Neuronal stem cell (in vitro differentiated cells): ENCODE results near the gene IFITM1.
"Not testable (repeated sequence)": the region's sequence is repeated elsewhere in the genome, so short reads cannot be mapped to it uniquely, and the experiment has no call there.

Experiments used
- DNase-seq: peaks from one replicate; pipeline ENCODE4 v3.0.0-alpha.2; 2013; ENCODE audit warnings: low spot score
- H2AFZ ChIP-seq: one replicate; pipeline ENCODE4 v1.6.1; 2013; ENCODE audit warnings: mild to moderate bottlenecking, low read length, inconsistent platforms
- H2AK5ac ChIP-seq: 2 replicates; pipeline ENCODE4 v1.6.1; 2013; ENCODE audit warnings: low read depth, mild to moderate bottlenecking, inconsistent platforms, low read length, moderate library complexity, mixed read lengths
- H2BK120ac ChIP-seq: 2 replicates; pipeline ENCODE4 v1.6.1; 2013; ENCODE audit warnings: low read depth, mild to moderate bottlenecking, inconsistent platforms, low read length, moderate library complexity, mixed read lengths
- H2BK12ac ChIP-seq: one replicate; pipeline ENCODE4 v1.6.1; 2013; ENCODE audit warnings: low read length, inconsistent platforms
- H2BK15ac ChIP-seq: 2 replicates; pipeline ENCODE4 v1.6.1; 2013; ENCODE audit warnings: mild to moderate bottlenecking, low read length, inconsistent platforms, mixed read lengths
- H2BK5ac ChIP-seq: one replicate; pipeline ENCODE4 v1.6.1; 2013; ENCODE audit warnings: inconsistent platforms, mild to moderate bottlenecking, low read length, moderate library complexity
- H3K14ac ChIP-seq: one replicate; pipeline ENCODE4 v1.6.1; 2013; ENCODE audit warnings: low read length, inconsistent platforms
- H3K18ac ChIP-seq: 2 replicates; pipeline ENCODE4 v1.6.1; 2013; ENCODE audit warnings: low read length, inconsistent platforms
- H3K23ac ChIP-seq: 2 replicates; pipeline ENCODE4 v1.6.1; 2013; ENCODE audit warnings: low read depth, mild to moderate bottlenecking, mixed read lengths, low read length, inconsistent platforms; ENCODE audit not compliant: poor library complexity
- H3K27ac ChIP-seq: replicated peaks from 3 replicates; pipeline ENCODE4 v1.5.1; 2013; ENCODE audit warnings: low read length, inconsistent platforms
- H3K27me3 ChIP-seq, 3 experiments: 2 replicates each; pipeline ENCODE4 v1.6.1; 2013; ENCODE audit warnings: low read length in 3 of 3, mild to moderate bottlenecking in 2 of 3, inconsistent platforms in 1 of 3, low read depth in 1 of 3, mixed read lengths in 1 of 3, moderate library complexity in 1 of 3; ENCODE audit not compliant: control insufficient read depth in 3 of 3, insufficient read depth in 3 of 3
- H3K36me3 ChIP-seq, 2 donors: replicated peaks in 1 of 2; 2 replicates each; pipeline ENCODE4 v1.6.1; 2013; ENCODE audit warnings: low read length in 2 of 2; ENCODE audit not compliant: control insufficient read depth in 2 of 2, insufficient read depth in 2 of 2
- H3K4ac ChIP-seq: 2 replicates; pipeline ENCODE4 v1.6.1; 2013; ENCODE audit warnings: inconsistent platforms, mild to moderate bottlenecking, low read length, moderate library complexity
- H3K4me1 ChIP-seq, 2 donors: 1 replicate in 1 of 2; 2 replicates in 1 of 2; pipeline ENCODE4 v1.6.1; 2013; ENCODE audit warnings: low read length in 2 of 2, low read depth in 1 of 2; ENCODE audit not compliant: control insufficient read depth in 2 of 2, insufficient read depth in 1 of 2
- H3K4me2 ChIP-seq: one replicate; pipeline ENCODE4 v1.6.1; 2013; ENCODE audit warnings: mild to moderate bottlenecking, low read length, inconsistent platforms; ENCODE audit not compliant: insufficient read depth, poor library complexity, severe bottlenecking
- H3K4me3 ChIP-seq, 2 donors: 2 replicates each; pipeline ENCODE4 v1.5.1; 2013; ENCODE audit warnings: low read length in 2 of 2, mild to moderate bottlenecking in 2 of 2, inconsistent platforms in 1 of 2, moderate library complexity in 1 of 2
- H3K79me1 ChIP-seq: one replicate; pipeline ENCODE4 v1.6.1; 2013; ENCODE audit warnings: low read depth, mild to moderate bottlenecking, inconsistent platforms, low read length, moderate library complexity
- H3K9ac ChIP-seq: one replicate; pipeline ENCODE4 v1.6.1; 2013; ENCODE audit warnings: mild to moderate bottlenecking, low read depth, low read length, inconsistent platforms; ENCODE audit not compliant: poor library complexity
- H3K9me3 ChIP-seq, 2 donors: replicated peaks in 1 of 2; 2 replicates each; pipeline versions ENCODE3 to v1.6.1; 2013; ENCODE audit warnings: low read length in 2 of 2, mild to moderate bottlenecking in 2 of 2, inconsistent platforms in 1 of 2, low read depth in 1 of 2, mixed read lengths in 1 of 2, moderate library complexity in 1 of 2; ENCODE audit not compliant: control insufficient read depth in 2 of 2, insufficient read depth in 1 of 2
- H4K8ac ChIP-seq: one replicate; pipeline ENCODE4 v1.6.1; 2013; ENCODE audit warnings: low read depth, mild to moderate bottlenecking, inconsistent platforms, low read length, moderate library complexity
- H4K91ac ChIP-seq: one replicate; pipeline ENCODE4 v1.6.1; 2013; ENCODE audit warnings: low read length, low read depth, mild to moderate bottlenecking, inconsistent platforms; ENCODE audit not compliant: poor library complexity
- WGBS, 2 donors: extraction: QIAGEN DNeasy Blood & Tissue Kit; methylation state at CpG; one replicate each; pipeline ENCODE4 v1.1.7; 2013; ENCODE audit warnings: missing lambda C conversion rate in 2 of 2, mixed read lengths in 1 of 2; ENCODE audit not compliant: insufficient read length in 2 of 2, insufficient replicate concordance in 1 of 2; ENCODE audit errors: extremely low coverage in 2 of 2; 5-methylcytosine and 5-hydroxymethylcytosine counted together

The IFITM1 gene

DNA sequence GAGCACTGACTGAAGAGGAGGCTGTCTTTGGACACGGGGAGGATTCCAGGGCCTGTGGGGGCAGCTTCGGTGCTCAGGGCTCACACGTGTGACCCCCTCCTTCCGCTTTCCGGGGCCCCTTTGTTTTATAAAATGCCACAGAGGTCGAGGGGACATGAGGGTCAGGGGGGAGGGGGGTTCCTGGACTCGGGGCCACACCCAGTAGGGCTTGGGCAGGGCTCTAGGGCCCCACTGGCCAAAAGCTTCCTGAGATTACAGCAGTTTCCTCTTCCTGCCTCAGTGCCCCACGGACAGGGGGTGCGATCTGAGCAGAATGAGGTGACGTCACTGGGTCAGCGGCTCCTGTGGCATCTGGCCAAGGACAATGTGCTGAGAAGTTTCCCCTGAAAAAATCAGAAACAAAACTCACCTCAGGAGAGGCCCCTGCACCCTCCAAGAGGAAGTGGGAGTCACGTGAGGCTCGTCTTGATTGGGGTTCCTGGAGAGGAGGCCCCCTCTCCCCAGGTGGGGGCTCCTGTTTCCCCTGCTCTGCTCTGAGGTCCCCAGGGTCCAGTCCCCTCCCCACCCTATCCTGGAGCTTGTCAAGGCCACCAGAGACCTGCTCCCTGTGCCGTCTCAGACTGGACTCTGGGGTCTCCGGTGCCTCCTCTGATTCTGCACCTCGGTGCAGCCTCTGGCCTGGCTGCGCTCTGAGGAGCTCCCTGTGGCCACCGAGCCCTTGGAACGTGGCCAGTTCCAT is 13.2 kb downstream of the IFITM1 start:
- no peak overlapping the region for H3K14ac ChIP-seq
- no CpG with 5 or more reads among the region's 19 CpGs for WGBS, 2 donors
- H3K23ac ChIP-seq: no peak overlapping the region
- peak overlapping the region; percentile 88 for H2BK12ac ChIP-seq
- no peak overlapping the region for H4K91ac ChIP-seq
- H2AFZ ChIP-seq: peak overlapping the region; percentile 74
- no peaks in the 10 kb centered on the region for H3K36me3 ChIP-seq
- H3K27me3 ChIP-seq: no peaks in the 10 kb centered on the region
- no peak overlapping the region for H3K4me2 ChIP-seq
- H2BK15ac ChIP-seq: peak overlapping the region; percentile 60
- H3K9ac ChIP-seq: peak overlapping the region; percentile 56
- H2AK5ac ChIP-seq: peak overlapping the region; percentile 100
- peak overlapping the region; percentile 91 for H3K4ac ChIP-seq
- H3K79me1 ChIP-seq: no peaks in the 10 kb centered on the region
- H4K8ac ChIP-seq: no peak overlapping the region
- no peak for DNase-seq
- H2BK120ac ChIP-seq: peak overlapping the region; percentile 76
- H3K4me3 ChIP-seq: no peak overlapping the region
- peak overlapping the region; percentile 54 for H2BK5ac ChIP-seq
- H3K18ac ChIP-seq: peak overlapping the region; percentile 81
- H3K4me1 ChIP-seq: peaks cover 3 to 23% of the 10 kb centered on the region in 2 donors
- peaks cover 0 to 9% of the 10 kb centered on the region in 2 donors for H3K9me3 ChIP-seq
- no peak overlapping the region for H3K27ac ChIP-seq

DNA sequence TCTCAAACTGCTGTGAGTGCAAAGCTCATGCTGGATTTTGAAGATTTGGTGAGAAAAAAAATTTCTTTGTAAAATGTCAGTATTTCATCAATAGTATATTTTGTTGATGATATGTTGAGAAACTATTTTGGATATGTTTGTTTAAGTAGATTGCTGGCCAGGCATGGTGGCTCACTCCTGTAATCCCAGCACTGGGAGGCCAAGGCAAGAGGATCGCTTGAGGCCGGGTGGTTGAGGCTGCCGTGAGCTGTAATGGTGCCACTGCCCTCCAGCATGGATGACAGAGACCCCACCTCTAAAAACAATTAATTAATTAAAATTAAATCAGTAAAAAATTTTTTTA is 13.7 kb downstream of the IFITM1 start:
- H2BK120ac ChIP-seq: no peak overlapping the region
- no peak overlapping the region for H3K9ac ChIP-seq
- no CpG with 5 or more reads among the region's 3 CpGs for WGBS, 2 donors
- H3K27ac ChIP-seq: no peak overlapping the region
- no peaks in the 10 kb centered on the region for H3K36me3 ChIP-seq
- H3K23ac ChIP-seq: no peak overlapping the region
- no peak overlapping the region for H4K91ac ChIP-seq
- H2BK12ac ChIP-seq: no peak overlapping the region
- H3K4me3 ChIP-seq: no peak overlapping the region
- DNase-seq: no peak
- no peak overlapping the region for H3K18ac ChIP-seq
- no peaks in the 10 kb centered on the region for H3K27me3 ChIP-seq
- no peak overlapping the region for H2AFZ ChIP-seq
- no peak overlapping the region for H2BK15ac ChIP-seq
- H2BK5ac ChIP-seq: no peak overlapping the region
- H3K4me1 ChIP-seq: peaks cover 3 to 23% of the 10 kb centered on the region in 2 donors
- H3K79me1 ChIP-seq: no peaks in the 10 kb centered on the region
- no peak overlapping the region for H3K4me2 ChIP-seq
- H2AK5ac ChIP-seq: peak overlapping the region; percentile 100
- peaks cover 0 to 10% of the 10 kb centered on the region in 2 donors for H3K9me3 ChIP-seq
- H3K14ac ChIP-seq: no peak overlapping the region
- H3K4ac ChIP-seq: no peak overlapping the region
- no peak overlapping the region for H4K8ac ChIP-seq

DNA sequence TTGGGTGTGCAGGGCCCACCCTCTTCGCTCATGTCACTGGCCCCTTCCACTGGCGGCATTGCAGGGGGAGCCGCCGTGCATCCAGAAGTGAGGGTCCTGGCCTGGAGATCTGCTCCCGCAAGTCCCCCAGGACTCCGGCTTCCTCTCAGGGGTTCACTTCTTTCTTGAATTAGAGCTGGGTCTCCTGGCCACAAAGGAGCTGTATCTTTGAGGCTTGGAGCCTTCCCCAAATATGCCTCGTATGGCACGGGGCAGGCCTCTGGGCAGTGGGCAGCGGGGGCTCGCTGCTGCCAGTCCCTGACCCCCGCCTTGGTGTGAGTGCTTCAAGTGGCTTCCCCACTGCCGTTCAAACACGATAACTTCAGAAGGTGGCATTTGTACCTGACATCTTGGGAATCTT is 14.2 kb downstream of the IFITM1 start:
- H3K18ac ChIP-seq: peak overlapping the region; percentile 81
- no peak overlapping the region for H2AFZ ChIP-seq
- peak overlapping the region; percentile 71 for H3K4ac ChIP-seq
- H3K14ac ChIP-seq: no peak overlapping the region
- H3K27ac ChIP-seq: no peak overlapping the region
- peaks cover 1 to 15% of the 10 kb centered on the region in 2 donors for H3K9me3 ChIP-seq
- H3K36me3 ChIP-seq: no peaks in the 10 kb centered on the region
- H2AK5ac ChIP-seq: peak overlapping the region; percentile 78
- H4K8ac ChIP-seq: no peak overlapping the region
- no peaks in the 10 kb centered on the region for H3K79me1 ChIP-seq
- H3K27me3 ChIP-seq: no peaks in the 10 kb centered on the region
- no peak overlapping the region for H3K9ac ChIP-seq
- H2BK5ac ChIP-seq: peak overlapping the region; percentile 72
- WGBS, 2 donors: no CpG with 5 or more reads among the region's 13 CpGs
- no peak overlapping the region for H3K4me3 ChIP-seq
- H2BK120ac ChIP-seq: no peak overlapping the region
- no peak overlapping the region for H4K91ac ChIP-seq
- no peak overlapping the region for H2BK12ac ChIP-seq
- peaks cover 3 to 23% of the 10 kb centered on the region in 2 donors for H3K4me1 ChIP-seq
- no peak overlapping the region for H2BK15ac ChIP-seq
- no peak overlapping the region for H3K23ac ChIP-seq
- no peak for DNase-seq
- H3K4me2 ChIP-seq: no peak overlapping the region

DNA sequence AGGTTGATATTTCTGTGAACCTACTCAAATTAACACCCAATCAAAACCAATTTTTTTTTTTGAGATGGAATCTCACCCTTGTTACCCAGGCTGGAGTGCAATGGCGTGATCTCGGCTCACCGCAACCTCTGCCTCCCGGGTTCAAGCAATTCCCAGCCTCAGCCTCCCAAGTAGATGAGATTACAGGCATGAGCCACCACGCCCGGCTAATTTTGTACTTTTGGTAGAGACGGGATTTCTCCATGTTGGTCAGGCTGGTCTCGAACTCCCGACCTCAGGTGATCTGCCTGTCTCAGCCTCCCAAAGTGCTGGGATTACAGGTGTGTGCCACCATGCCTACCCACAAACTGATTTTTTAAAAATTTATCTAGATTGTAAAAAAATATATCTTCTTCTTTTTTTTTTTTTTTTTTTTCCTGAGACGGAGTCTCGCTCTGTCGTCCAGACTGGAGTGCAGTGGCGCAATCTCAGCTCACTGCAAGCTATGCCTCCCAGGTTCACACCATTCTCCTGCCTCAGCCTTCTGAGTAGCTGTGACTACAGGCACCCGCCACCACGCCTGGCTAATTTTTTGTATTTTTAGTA is 14.8 kb downstream of the IFITM1 start:
- H3K9ac ChIP-seq, H3K4me2 ChIP-seq, H2AK5ac ChIP-seq, H3K79me1 ChIP-seq, H3K27me3 ChIP-seq, H3K36me3 ChIP-seq, H3K27ac ChIP-seq, H2BK15ac ChIP-seq, H2AFZ ChIP-seq, H2BK12ac ChIP-seq, H3K23ac ChIP-seq, H4K91ac ChIP-seq, DNase-seq, H4K8ac ChIP-seq, H3K14ac ChIP-seq, H2BK5ac ChIP-seq, H2BK120ac ChIP-seq, H3K4ac ChIP-seq, H3K18ac ChIP-seq, H3K4me3 ChIP-seq: not testable (repeated sequence)
- no CpG with 5 or more reads among the region's 15 CpGs for WGBS, 2 donors
- Histone ChIP-seq H3K4me1 (peaks cover 7 to 24% of the 10 kb centered on the region in 2 donors), H3K9me3 (peaks cover 3 to 18% of the 10 kb centered on the region in 2 donors)
